HL-60 (cell line): Measurements from ENCODE around the gene RASD2.

Source experiments
- CTCF ChIP-seq: IDR thresholded peaks from one replicate; pipeline ENCODE4 v1.5.1; 2011; ENCODE audit warnings: low read length, control low read depth, inconsistent platforms; ENCODE audit not compliant: insufficient read depth
- GABPA ChIP-seq: IDR thresholded peaks from 2 replicates; pipeline ENCODE4 v1.6.1; 2012; ENCODE audit warnings: low read depth
- POLR2AphosphoS5 ChIP-seq: IDR thresholded peaks from 2 replicates; pipeline ENCODE4 v1.6.1; 2012; ENCODE audit warnings: low read depth
- REST ChIP-seq: IDR thresholded peaks from 2 replicates; pipeline ENCODE4 v1.6.1; 2012; ENCODE audit warnings: low read depth; ENCODE audit not compliant: insufficient replicate concordance
- SPI1 ChIP-seq: IDR thresholded peaks from 2 replicates; pipeline ENCODE4 v1.6.1; 2012; ENCODE audit warnings: low read depth, mild to moderate bottlenecking, borderline replicate concordance

- TF ChIP-seq CTCF (no peak), GABPA (no peak), SPI1 (no peak), POLR2AphosphoS5 (no peak), REST (no peak)
Measured at GRCh38 chr22:35551549-35552177, 11.0 kb downstream of the RASD2 start.
